ENCODE data around the gene TNFAIP3.

The TNFAIP3 gene

GRCh38 chr6:137913996-137914529 is 47.0 kb downstream of the TNFAIP3 start:
- H3K4me3 ChIP-seq (ENCODE audit: low read length) = no peak overlapping the region
- no peak for DNase-seq (ENCODE audit: low read depth)
- TF ChIP-seq CTCF (IDR thresholded peaks at IDR 0.05; ENCODE audit: insufficient read depth, low read depth, low read length, missing control alignments) = no peak

GRCh38 chr6:137914530-137915193 is 47.6 kb downstream of the TNFAIP3 start:
- no peak overlapping the region for H3K4me3 ChIP-seq (ENCODE audit: low read length)
- TF ChIP-seq CTCF (IDR thresholded peaks at IDR 0.05; ENCODE audit: insufficient read depth, low read depth, low read length, missing control alignments) = no peak
- DNase-seq (ENCODE audit: low read depth) = no peak

- TF ChIP-seq CTCF (IDR thresholded peaks at IDR 0.05; ENCODE audit: insufficient read depth, low read depth, low read length, missing control alignments) = no peak
- DNase-seq (ENCODE audit: low read depth) = no peak
- no peak overlapping the region for H3K4me3 ChIP-seq (ENCODE audit: low read length)
Measured at GRCh38 chr6:137915790-137916189, 48.7 kb downstream of the TNFAIP3 start.

GRCh38 chr6:137917551-137918325 is 50.7 kb downstream of the TNFAIP3 start:
- H3K4me3 ChIP-seq (ENCODE audit: low read length) = no peak overlapping the region
- no peak for DNase-seq (ENCODE audit: low read depth)
- no peak for TF ChIP-seq CTCF (IDR thresholded peaks at IDR 0.05; ENCODE audit: insufficient read depth, low read depth, low read length, missing control alignments)

GRCh38 chr6:137919502-137919823 is 52.4 kb downstream of the TNFAIP3 start:
- no peak for TF ChIP-seq CTCF (IDR thresholded peaks at IDR 0.05; ENCODE audit: insufficient read depth, low read depth, low read length, missing control alignments)
- no peak for DNase-seq (ENCODE audit: low read depth)
- no peak overlapping the region for H3K4me3 ChIP-seq (ENCODE audit: low read length)

- H3K4me3 ChIP-seq (ENCODE audit: low read length) = no peak overlapping the region
- no peak for TF ChIP-seq CTCF (IDR thresholded peaks at IDR 0.05; ENCODE audit: insufficient read depth, low read depth, low read length, missing control alignments)
- no peak for DNase-seq (ENCODE audit: low read depth)
Measured at GRCh38 chr6:137919837-137920730, 53.0 kb downstream of the TNFAIP3 start.
